GM23338 (cell line): Measurements from ENCODE around the gene PHYHIPL. TPM values are rescaled to one million over a fixed set of nuclear protein-coding genes. Genes with fewer than 3 reads are reported as not detected.
"Not testable (repeated sequence)": the region's sequence is repeated elsewhere in the genome, so short reads cannot be mapped to it uniquely, and the experiment has no call there.

Experiments used
- ATAC-seq: fragments of 200-7000 bp; cut with Tn5 transposase; 3 replicates; pipeline ENCODE4 v1.9.1; 2020
- DNase-seq: peaks from one replicate; pipeline ENCODE4 v3.0.0-alpha.2; 2015; ENCODE audit warnings: low spot score
- H2AFZ ChIP-seq: fragments of 200-600 bp; sonication (generic); 2 replicates; pipeline ENCODE4 v1.8.0; 2016; ENCODE audit warnings: antibody characterized with exemption, mild to moderate bottlenecking, moderate library complexity
- H3F3A ChIP-seq: fragments of 200-600 bp; sonication (generic); replicated peaks from 2 replicates; pipeline ENCODE4 v1.8.0; 2017; ENCODE audit warnings: antibody characterized with exemption, mixed run types, low read depth
- H3K27ac ChIP-seq: fragments of 200-600 bp; sonication (generic); 2 replicates; pipeline ENCODE4 v1.6.1; 2016; ENCODE audit warnings: low read depth
- H3K27me3 ChIP-seq: fragments of 200-600 bp; sonication (generic); 2 replicates; pipeline ENCODE4 v1.8.0; 2016; ENCODE audit warnings: mild to moderate bottlenecking, mixed run types, moderate library complexity; ENCODE audit not compliant: insufficient read depth
- H3K36me3 ChIP-seq: fragments of 200-600 bp; sonication (generic); 2 replicates; pipeline ENCODE4 v1.8.0; 2016; ENCODE audit warnings: mild to moderate bottlenecking; ENCODE audit not compliant: insufficient read depth
- H3K4me1 ChIP-seq: fragments of 200-600 bp; sonication (generic); 2 replicates; pipeline ENCODE4 v1.8.0; 2016; ENCODE audit warnings: mild to moderate bottlenecking, moderate library complexity; ENCODE audit not compliant: insufficient read depth
- H3K4me2 ChIP-seq: fragments of 200-600 bp; sonication (generic); 2 replicates; pipeline ENCODE4 v1.7.1; 2017; ENCODE audit warnings: mixed run types
- H3K4me3 ChIP-seq: fragments of 200-600 bp; sonication (generic); 2 replicates; pipeline ENCODE4 v1.6.1; 2016; ENCODE audit warnings: mixed run types
- H3K79me2 ChIP-seq: fragments of 200-600 bp; sonication (generic); replicated peaks from 2 replicates; pipeline ENCODE4 v1.8.0; 2017; ENCODE audit warnings: mild to moderate bottlenecking; ENCODE audit not compliant: insufficient read depth
- H3K9me2 ChIP-seq: fragments of 200-600 bp; sonication (generic); 2 replicates; pipeline ENCODE4 v1.8.0; 2017; ENCODE audit not compliant: insufficient read depth
- H4K20me1 ChIP-seq: fragments of 200-600 bp; sonication (generic); replicated peaks from 2 replicates; pipeline ENCODE4 v1.8.0; 2017; ENCODE audit warnings: mild to moderate bottlenecking; ENCODE audit not compliant: insufficient read depth
- H3K27ac Mint-ChIP-seq: 2 replicates; pipeline ENCODE4 v1.8.0; 2020; ENCODE audit warnings: inconsistent platforms, mild to moderate bottlenecking, moderate library complexity, mixed read lengths
- H3K27me3 Mint-ChIP-seq: 3 replicates; pipeline ENCODE4 v1.8.0; 2022; ENCODE audit warnings: low read depth, mild to moderate bottlenecking, moderate library complexity, mixed read lengths, inconsistent platforms; ENCODE audit not compliant: insufficient read depth, poor library complexity
- H3K36me3 Mint-ChIP-seq: 3 replicates; pipeline ENCODE4 v1.8.0; 2021; ENCODE audit warnings: low read depth, mild to moderate bottlenecking, inconsistent platforms, moderate library complexity, mixed read lengths
- H3K4me1 Mint-ChIP-seq: 3 replicates; pipeline ENCODE4 v1.8.0; 2020; ENCODE audit warnings: mild to moderate bottlenecking, inconsistent platforms, mixed read lengths
- H3K4me3 Mint-ChIP-seq: 3 replicates; pipeline ENCODE4 v1.8.0; 2021; ENCODE audit warnings: moderate library complexity, mild to moderate bottlenecking, inconsistent platforms, mixed read lengths
- H3K9me3 Mint-ChIP-seq: 3 replicates; pipeline ENCODE4 v1.8.0; 2020; ENCODE audit warnings: moderate library complexity, mild to moderate bottlenecking, inconsistent platforms, mixed read lengths
- CREB1 ChIP-seq: fragments of 250-450 bp; sonication (Bioruptor Pico); IDR thresholded peaks from 2 replicates; pipeline ENCODE4 v1.5.0; 2020; ENCODE audit warnings: low read depth, mild to moderate bottlenecking, moderate library complexity
- EZH2 ChIP-seq: fragments of 200-600 bp; sonication (generic); IDR thresholded peaks from one replicate; pipeline ENCODE4 v1.8.0; 2017; ENCODE audit warnings: antibody characterized with exemption, mild to moderate bottlenecking, low read depth; ENCODE audit not compliant: unreplicated experiment
- EZH2phosphoT487 ChIP-seq: fragments of 200-600 bp; sonication (generic); IDR thresholded peaks from one replicate; pipeline ENCODE4 v1.8.1; 2018; ENCODE audit warnings: antibody characterized with exemption; ENCODE audit not compliant: unreplicated experiment
- JUNB ChIP-seq: IDR thresholded peaks from one replicate; pipeline ENCODE4 v1.6.1; 2016; ENCODE audit warnings: antibody characterized with exemption; ENCODE audit not compliant: unreplicated experiment
- NANOG ChIP-seq: IDR thresholded peaks from 2 replicates; pipeline ENCODE4 v1.6.1; 2016; ENCODE audit warnings: antibody characterized with exemption, borderline replicate concordance
- POLR2AphosphoS5 ChIP-seq: IDR thresholded peaks from 2 replicates; pipeline ENCODE4 v1.6.1; 2016; ENCODE audit warnings: antibody characterized with exemption, low read depth
- STAT1 ChIP-seq: IDR thresholded peaks from one replicate; pipeline ENCODE4 v1.6.1; 2016; ENCODE audit warnings: antibody characterized with exemption; ENCODE audit not compliant: unreplicated experiment
- ZNF114 ChIP-seq: fragments of 250-450 bp; sonication (Bioruptor Pico); IDR thresholded peaks from 2 replicates; pipeline ENCODE4 v1.5.0; 2020; ENCODE audit warnings: mild to moderate bottlenecking, moderate library complexity
- ZNF331 ChIP-seq: fragments of 250-450 bp; sonication (Bioruptor Pico); IDR thresholded peaks from 2 replicates; pipeline ENCODE4 v1.5.0; 2020; ENCODE audit warnings: low read depth, mild to moderate bottlenecking, moderate library complexity
- polyA plus RNA-seq: library from polyadenylated mRNA; unstranded; fragments of >200 nt; fragmentation: Nextera tagmentation; extraction: Ambion mirVana; gene quantifications from 2 replicates; pipeline ENCODE4 v1.2.1, GENCODE V29; 2016
- total RNA-seq: library from RNA; depleted of rRNA; stranded (reverse); fragments of >200 nt; shearing (Covaris generic); gene quantifications from 2 replicates; pipeline ENCODE4 v1.2.3, GENCODE V29; 2014
- TF ChIP-seq, protein P1 (sequence below): fragments of 250-450 bp; sonication (Bioruptor Pico); IDR thresholded peaks from 2 replicates; pipeline ENCODE4 v1.5.0; 2020; ENCODE audit warnings: mild to moderate bottlenecking, moderate library complexity
- TF ChIP-seq, protein P2 (sequence below), 2 experiments: fragments of 200-600 bp in 1 of 2; sonication (generic) in 1 of 2; conservative IDR thresholded peaks; 2 replicates each; pipeline versions ENCODE4 v1.5.1 to v1.6.1; 2016 to 2017; ENCODE audit warnings: antibody characterized with exemption in 2 of 2, low read depth in 2 of 2, mild to moderate bottlenecking in 2 of 2, moderate library complexity in 1 of 2
- TF ChIP-seq, protein P3 (sequence below): IDR thresholded peaks from 2 replicates; pipeline ENCODE4 v1.6.1; 2016; ENCODE audit warnings: antibody characterized with exemption

Gene PHYHIPL
- total and polyA plus RNA-seq, 2 experiments from 2014 or later = 0.24 to 0.27 TPM

DNA sequence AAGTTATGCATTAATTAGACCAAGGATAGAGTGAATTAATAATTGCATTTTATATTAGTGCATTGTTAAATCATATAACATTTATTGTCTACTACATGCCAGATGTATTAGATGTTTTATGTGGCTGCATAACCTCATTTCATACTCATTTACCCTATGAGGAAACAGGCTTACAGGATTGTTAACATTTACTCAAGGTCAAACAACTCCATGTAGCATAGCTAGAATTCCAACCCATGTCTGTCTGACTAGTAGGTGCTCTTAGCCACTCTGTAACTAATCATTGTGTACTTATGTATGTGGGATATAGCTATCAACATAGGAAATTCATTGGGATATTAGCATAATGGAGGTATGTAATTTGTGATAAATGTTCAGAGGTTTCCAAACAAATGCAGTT lies 46.3 kb downstream of the PHYHIPL start (continued):
- TF ChIP-seq, protein P1, sequence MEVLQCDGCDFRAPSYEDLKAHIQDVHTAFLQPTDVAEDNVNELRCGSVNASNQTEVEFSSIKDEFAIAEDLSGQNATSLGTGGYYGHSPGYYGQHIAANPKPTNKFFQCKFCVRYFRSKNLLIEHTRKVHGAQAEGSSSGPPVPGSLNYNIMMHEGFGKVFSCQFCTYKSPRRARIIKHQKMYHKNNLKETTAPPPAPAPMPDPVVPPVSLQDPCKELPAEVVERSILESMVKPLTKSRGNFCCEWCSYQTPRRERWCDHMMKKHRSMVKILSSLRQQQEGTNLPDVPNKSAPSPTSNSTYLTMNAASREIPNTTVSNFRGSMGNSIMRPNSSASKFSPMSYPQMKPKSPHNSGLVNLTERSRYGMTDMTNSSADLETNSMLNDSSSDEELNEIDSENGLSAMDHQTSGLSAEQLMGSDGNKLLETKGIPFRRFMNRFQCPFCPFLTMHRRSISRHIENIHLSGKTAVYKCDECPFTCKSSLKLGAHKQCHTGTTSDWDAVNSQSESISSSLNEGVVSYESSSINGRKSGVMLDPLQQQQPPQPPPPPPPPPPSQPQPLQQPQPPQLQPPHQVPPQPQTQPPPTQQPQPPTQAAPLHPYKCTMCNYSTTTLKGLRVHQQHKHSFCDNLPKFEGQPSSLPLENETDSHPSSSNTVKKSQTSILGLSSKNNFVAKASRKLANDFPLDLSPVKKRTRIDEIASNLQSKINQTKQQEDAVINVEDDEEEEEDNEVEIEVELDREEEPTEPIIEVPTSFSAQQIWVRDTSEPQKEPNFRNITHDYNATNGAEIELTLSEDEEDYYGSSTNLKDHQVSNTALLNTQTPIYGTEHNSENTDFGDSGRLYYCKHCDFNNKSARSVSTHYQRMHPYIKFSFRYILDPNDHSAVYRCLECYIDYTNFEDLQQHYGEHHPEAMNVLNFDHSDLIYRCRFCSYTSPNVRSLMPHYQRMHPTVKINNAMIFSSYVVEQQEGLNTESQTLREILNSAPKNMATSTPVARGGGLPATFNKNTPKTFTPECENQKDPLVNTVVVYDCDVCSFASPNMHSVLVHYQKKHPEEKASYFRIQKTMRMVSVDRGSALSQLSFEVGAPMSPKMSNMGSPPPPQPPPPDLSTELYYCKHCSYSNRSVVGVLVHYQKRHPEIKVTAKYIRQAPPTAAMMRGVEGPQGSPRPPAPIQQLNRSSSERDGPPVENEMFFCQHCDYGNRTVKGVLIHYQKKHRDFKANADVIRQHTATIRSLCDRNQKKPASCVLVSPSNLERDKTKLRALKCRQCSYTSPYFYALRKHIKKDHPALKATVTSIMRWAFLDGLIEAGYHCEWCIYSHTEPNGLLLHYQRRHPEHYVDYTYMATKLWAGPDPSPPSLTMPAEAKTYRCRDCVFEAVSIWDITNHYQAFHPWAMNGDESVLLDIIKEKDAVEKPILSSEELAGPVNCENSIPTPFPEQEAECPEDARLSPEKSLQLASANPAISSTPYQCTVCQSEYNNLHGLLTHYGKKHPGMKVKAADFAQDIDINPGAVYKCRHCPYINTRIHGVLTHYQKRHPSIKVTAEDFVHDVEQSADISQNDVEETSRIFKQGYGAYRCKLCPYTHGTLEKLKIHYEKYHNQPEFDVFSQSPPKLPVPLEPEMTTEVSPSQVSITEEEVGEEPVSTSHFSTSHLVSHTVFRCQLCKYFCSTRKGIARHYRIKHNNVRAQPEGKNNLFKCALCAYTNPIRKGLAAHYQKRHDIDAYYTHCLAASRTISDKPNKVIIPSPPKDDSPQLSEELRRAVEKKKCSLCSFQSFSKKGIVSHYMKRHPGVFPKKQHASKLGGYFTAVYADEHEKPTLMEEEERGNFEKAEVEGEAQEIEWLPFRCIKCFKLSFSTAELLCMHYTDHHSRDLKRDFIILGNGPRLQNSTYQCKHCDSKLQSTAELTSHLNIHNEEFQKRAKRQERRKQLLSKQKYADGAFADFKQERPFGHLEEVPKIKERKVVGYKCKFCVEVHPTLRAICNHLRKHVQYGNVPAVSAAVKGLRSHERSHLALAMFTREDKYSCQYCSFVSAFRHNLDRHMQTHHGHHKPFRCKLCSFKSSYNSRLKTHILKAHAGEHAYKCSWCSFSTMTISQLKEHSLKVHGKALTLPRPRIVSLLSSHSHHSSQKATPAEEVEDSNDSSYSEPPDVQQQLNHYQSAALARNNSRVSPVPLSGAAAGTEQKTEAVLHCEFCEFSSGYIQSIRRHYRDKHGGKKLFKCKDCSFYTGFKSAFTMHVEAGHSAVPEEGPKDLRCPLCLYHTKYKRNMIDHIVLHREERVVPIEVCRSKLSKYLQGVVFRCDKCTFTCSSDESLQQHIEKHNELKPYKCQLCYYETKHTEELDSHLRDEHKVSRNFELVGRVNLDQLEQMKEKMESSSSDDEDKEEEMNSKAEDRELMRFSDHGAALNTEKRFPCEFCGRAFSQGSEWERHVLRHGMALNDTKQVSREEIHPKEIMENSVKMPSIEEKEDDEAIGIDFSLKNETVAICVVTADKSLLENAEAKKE (CRISPR knock-in tag) = no peak
- TF ChIP-seq ZNF331 (CRISPR knock-in tag) = no peak
- TF ChIP-seq EZH2phosphoT487 = no peak
- TF ChIP-seq STAT1 = no peak
- TF ChIP-seq NANOG = no peak
- TF ChIP-seq, protein P2, sequence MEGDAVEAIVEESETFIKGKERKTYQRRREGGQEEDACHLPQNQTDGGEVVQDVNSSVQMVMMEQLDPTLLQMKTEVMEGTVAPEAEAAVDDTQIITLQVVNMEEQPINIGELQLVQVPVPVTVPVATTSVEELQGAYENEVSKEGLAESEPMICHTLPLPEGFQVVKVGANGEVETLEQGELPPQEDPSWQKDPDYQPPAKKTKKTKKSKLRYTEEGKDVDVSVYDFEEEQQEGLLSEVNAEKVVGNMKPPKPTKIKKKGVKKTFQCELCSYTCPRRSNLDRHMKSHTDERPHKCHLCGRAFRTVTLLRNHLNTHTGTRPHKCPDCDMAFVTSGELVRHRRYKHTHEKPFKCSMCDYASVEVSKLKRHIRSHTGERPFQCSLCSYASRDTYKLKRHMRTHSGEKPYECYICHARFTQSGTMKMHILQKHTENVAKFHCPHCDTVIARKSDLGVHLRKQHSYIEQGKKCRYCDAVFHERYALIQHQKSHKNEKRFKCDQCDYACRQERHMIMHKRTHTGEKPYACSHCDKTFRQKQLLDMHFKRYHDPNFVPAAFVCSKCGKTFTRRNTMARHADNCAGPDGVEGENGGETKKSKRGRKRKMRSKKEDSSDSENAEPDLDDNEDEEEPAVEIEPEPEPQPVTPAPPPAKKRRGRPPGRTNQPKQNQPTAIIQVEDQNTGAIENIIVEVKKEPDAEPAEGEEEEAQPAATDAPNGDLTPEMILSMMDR (conservative IDR thresholded peaks at IDR 0.05; ENCODE audit: low read depth in 2 of 2) = no peak
- TF ChIP-seq EZH2 = no peak
- no peak for TF ChIP-seq JUNB
- TF ChIP-seq ZNF114 = no peak
- no peak for TF ChIP-seq POLR2AphosphoS5
- TF ChIP-seq, protein P3, sequence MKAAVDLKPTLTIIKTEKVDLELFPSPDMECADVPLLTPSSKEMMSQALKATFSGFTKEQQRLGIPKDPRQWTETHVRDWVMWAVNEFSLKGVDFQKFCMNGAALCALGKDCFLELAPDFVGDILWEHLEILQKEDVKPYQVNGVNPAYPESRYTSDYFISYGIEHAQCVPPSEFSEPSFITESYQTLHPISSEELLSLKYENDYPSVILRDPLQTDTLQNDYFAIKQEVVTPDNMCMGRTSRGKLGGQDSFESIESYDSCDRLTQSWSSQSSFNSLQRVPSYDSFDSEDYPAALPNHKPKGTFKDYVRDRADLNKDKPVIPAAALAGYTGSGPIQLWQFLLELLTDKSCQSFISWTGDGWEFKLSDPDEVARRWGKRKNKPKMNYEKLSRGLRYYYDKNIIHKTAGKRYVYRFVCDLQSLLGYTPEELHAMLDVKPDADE = no peak
- TF ChIP-seq CREB1 (CRISPR knock-in tag) = no peak

DNA sequence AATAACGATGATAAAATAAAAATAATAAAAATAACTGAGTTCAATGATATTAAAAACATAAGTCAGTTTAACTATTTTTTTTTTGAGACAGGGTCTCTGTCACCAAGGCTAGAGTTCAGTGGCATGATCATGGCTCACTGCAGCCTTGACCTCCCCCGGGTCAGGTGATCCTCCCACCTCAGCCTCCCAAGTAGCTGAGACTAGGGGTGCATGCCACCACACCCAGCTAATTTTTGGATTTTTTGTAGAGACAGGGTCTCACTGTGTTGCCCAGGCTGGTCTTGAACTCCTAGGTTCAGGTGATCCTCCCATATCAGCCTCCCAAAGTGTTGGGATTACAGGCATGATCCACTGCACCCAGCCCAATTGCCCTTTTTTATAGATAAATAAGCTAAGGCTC lies 47.2 kb downstream of the PHYHIPL start:
- not testable (repeated sequence) for H3K36me3 Mint-ChIP-seq, H4K20me1 ChIP-seq, H3F3A ChIP-seq, H3K27me3 ChIP-seq, H3K4me3 ChIP-seq, H3K9me2 ChIP-seq, H3K4me3 Mint-ChIP-seq, ATAC-seq, H3K4me2 ChIP-seq, H2AFZ ChIP-seq, H3K9me3 Mint-ChIP-seq, H3K27ac ChIP-seq, H3K27me3 Mint-ChIP-seq, H3K79me2 ChIP-seq, H3K36me3 ChIP-seq, H3K27ac Mint-ChIP-seq, DNase-seq
- peaks cover 13% of the 10 kb centered on the region; the same call in 1 of the 2 replicates for H3K4me1 ChIP-seq
- peaks cover 11% of the 10 kb centered on the region for H3K4me1 Mint-ChIP-seq
